A172 (cell line): Measurements from ENCODE around the gene ANGPTL2. TPM values are rescaled to one million over a fixed set of nuclear protein-coding genes. Genes with fewer than 3 reads are reported as not detected.
"Not testable (repeated sequence)": the region's sequence is repeated elsewhere in the genome, so short reads cannot be mapped to it uniquely, and the experiment has no call there.

Experiments
- DNase-seq: peaks from one replicate; pipeline ENCODE4 v3.0.0-alpha.2; 2015; ENCODE audit warnings: low spot score
- total RNA-seq: library from RNA; depleted of rRNA; stranded (reverse); fragments of >200 nt; shearing (Covaris generic); gene quantifications from 2 replicates; pipeline ENCODE4 v1.2.3, GENCODE V29; 2014

The ANGPTL2 gene
- total RNA-seq, 1 experiment from 2014 or later = 0.43 TPM

DNA sequence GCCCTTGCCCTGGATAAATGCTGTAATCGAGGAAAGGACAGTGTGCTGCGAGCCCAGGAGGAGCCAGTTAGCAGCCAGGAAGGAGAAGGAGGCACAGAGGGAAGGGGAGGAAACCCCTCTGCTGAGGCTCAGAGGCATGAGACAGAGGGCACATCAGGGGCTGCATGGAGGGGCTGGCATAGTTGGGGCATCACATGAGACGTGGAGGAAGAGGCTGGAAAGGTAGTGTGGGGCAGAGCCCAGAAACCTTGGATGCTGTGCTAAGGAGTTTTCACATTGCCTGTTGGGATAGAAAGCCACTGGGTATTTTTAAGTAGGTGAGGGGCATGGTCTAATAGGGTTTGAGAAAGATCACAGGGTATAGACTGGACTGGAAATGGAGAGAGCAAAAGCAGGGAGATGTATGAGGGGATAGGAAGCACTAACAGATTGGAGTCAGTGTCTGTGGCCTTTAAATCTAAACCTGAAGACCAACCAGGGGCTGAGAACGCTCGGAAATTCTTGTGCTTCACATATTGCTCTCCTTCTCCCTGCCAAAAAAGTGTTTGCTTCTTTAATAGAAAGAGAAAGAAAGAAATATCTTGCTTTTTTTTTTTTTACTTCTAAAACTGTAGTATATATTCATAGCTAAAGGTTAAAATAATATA is 33.0 kb upstream of the ANGPTL2 start:
- no peak for DNase-seq

DNA sequence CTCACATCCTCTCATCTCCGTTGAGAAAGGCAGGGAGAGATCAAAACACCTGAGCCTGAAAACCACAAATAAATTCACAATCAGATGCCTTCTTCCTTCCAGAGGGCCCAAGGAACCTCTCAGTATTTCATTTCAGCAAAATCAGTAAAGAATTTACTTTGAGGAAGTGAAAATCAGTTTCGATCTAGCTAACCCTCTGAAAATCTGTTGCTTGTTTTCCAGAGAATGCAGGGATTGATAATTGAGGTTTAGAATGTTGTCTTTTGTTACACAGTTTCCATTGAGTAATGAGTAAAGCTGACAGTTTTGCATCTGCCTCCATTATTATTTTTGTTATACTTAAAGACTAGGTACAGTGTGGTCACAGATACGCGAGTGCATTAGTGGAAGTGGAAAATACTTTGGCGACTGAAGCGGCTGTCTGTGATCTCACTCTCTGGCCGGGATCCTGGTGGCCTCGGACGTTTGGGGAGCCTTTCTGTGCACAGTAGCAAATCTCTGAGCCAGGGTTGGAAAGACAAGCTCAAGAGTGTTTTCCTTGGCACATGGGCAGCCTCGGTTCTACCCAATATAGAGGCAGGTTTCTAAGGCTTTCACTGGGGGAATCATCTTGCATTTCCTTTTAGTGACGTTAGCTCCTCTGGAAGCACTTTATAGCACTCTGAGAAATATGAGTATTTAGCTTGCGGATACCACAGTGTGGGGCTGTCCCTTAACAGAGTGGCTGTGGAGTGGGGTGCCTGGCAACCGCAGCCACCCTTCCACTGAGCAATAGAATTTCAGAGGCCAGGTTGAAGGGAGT is 32.2 kb upstream of the ANGPTL2 start:
- DNase-seq = peak; percentile 75

DNA sequence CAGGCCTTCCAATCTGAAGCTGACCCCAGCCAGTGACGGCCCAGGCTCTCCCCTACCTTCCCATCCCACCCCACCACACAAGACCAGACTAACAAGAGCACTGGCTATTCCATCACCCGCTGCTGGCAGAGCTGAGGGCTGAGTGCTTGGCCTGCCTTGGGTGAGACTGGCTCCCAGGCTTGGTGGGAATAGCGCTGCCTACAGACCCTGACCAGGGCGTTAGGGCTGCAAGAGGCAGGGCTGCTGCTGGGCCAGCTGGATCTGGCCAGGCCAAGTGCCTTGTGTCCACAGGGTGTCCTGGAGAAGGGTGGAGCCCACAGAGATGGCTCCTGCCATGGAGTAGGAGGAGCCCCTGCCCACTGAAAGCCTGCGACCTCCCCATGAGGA is 31.6 kb upstream of the ANGPTL2 start:
- DNase-seq = no peak

DNA sequence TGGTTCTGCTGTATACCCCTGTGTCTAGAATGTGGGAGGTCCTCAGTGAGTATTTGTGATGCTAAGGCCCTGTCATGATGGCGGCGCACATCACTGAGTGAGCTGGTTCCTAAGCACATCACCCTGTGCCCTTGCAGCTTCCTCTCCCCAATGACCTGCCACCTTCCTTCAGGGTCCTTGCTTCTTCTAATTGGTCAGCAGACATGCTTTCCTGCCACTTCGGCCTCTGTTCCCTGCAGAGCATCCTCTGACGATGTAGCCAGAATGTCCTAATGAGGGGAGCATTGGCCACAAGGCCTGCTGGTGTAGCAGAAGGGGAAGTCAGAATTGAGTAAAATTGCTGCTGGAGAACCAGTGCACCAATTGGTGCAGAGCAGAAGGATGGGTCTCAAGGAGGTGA is 31.1 kb upstream of the ANGPTL2 start:
- no peak for DNase-seq

DNA sequence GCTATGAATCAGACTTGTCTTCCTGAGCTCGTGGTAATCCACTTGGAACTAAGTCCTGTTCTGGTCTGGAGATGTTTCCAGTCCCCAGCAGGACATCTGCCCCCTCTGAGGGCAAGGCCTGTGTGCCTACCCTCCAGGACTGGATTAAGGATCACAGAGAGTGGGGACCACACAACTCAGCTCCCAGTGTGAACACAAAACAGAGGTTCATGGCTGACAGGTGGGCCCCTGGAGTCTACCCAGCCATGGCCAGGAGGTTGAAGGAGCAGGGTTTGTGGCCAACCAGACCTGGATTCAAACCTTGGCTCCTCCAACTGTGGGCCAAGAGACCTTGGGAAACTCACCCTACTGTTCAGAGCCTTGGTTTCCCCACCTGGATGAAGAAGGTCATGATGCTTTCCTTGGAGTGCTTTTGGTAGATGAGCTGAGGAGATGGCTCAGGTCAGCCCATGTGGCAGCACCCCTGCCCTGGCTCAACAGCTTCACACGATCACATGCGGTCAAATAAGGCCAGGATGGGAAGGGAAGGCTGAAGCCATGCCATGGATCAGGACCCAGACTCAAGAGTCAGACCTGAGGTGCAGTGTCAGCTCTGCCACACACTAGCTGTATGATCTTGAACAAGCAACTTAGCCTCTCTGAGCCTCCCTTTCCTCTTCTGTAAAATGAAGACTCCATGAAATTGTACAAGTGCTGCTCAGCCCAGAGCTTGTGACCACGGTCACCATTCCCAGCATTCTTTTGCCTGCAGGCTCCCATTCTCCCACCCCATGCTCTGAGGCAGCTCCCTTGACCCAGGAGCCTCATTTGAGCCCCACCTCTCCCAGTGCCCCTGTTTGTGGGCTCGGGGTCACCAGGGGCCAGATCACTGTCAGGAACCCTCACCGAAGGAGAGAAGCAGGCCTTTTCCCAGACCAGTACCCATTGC is 27.3 kb upstream of the ANGPTL2 start:
- DNase-seq = no peak

DNA sequence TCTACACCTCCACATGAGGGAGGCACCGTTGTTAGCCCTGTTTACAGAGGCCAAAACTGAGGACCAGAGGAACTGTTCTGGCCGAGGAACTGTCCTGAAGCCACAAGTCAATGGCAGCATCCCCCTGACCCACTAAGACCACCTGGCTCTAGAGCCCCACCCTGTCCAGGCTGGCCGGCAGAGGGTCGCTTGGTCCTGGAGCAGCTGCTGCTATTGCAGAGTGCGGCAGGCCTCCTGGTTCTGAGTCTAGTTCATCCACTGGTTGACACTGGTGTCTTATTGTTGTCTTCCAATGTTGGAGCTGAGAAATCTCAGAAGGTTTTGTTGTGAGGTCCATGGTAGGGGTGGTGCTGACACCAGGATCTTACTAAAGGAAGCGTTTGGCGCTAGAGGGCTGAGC is 26.6 kb upstream of the ANGPTL2 start:
- no peak for DNase-seq

DNA sequence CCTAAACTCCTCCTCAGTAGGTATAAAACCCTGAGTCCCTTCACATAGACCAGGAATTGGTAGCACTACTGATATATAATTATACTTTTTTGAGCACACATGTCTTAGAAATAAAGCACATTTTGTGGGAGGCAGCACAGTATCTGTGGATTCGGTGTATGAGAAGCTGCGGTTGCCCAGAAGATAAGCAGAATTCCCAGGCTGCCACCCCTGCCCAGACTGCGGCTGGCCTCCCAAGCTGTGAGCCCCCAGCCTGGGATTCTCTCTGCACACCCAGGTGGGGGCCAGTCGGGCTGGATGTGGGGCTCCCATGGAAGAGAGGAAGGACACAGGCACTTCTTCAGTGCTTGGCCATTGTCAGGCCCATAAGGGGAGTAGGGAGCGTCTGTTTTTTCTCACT is 25.6 kb upstream of the ANGPTL2 start:
- DNase-seq = no peak

DNA sequence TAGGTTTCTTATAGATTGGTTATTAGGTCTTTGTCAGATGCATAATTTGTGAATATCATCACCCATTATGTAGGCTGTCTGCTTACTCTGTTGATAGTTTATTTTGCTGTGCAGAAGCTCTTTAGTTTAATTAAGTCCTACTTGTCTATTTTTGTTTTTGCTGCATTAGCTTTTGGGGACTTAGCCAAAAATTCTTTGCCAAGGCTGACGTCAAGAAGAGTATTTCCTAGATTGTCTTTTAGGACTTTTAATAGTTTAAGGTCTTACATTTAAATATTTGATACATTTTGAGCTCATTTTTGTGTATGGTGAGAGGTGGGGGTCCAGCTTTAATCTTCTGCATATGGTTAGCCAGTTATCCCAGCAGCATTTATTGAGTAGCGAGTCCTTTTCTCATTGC is 24.8 kb upstream of the ANGPTL2 start:
- no peak for DNase-seq

DNA sequence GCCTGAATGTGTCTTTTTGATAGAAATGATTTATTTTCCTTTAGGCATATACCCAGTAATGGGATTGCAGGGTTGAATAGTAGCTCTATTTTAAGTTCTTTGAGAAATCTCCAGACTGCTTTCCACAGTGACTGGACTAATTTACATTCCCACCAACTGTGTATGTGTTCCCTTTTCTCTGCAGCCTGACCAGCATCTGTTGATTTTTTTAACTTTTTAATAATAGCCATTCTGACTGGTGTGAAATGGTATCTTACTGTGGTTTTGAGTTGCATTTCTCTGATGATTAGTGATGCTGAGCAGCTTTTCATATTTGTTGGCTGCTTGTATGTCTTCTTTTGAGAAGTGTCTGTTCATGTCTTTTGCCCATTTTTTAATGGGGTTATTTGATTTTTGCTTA is 24.4 kb upstream of the ANGPTL2 start:
- not testable (repeated sequence) for DNase-seq

DNA sequence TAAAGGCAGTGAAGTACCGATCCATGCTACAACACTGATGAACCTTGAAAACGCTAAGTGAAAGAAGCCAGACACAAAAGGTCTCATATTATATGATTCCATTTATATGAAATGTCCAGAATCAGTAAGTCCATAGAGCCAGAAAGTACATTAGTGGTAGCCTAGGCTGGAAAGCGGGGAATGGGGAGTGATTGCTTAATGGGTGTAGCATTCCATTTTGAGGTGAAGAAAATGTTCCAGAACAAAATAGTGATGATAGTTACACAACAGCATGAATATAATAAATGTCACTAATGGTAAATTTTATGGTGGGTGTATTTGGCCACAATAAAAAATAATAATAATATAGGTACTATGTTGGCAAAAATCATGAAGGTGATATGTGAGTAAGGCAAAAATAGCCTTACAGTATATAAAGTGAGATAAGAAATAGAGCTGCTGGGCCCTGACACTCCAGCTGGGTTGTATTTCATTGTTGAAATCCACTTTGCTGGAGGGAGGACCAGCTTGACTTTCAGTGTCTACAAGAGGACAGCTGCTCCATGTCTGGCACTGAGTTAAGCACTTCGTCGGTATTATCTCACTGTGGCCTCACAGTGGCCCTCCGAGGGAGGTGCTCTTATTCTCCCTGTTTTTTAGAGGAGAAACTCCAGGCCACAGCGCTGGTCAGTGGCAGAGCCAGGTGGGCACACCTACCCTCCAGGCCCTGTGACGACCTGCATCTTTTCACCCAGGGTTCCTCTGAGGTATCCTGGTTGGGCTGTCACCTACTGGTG is 22.4 kb upstream of the ANGPTL2 start:
- DNase-seq = no peak

DNA sequence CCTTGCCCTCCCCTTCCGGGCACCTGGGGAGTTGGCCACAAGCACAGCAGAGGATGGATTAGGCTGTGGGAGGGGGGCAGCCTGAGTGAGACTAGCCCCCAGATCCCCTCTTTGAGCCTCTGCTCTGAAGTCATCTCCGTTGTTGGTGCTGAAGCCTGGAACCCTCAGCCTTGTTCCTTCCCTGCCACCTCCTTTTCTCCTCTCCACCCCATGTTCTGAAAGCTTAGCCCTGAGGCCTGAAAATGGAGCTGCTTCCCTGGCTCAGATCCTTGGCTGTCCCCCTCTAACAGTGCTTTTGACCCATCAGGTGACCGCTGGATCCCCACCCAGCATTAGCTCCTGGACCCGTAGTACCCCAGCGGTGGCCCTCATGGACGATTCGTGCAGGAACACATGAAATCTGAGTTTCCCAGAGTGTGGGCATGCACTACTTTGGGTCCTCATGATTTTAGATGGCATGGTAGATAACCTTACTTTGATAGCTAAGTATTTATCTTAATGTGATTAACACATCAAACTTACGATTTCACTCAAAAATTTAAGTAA is 21.6 kb upstream of the ANGPTL2 start:
- no peak for DNase-seq

DNA sequence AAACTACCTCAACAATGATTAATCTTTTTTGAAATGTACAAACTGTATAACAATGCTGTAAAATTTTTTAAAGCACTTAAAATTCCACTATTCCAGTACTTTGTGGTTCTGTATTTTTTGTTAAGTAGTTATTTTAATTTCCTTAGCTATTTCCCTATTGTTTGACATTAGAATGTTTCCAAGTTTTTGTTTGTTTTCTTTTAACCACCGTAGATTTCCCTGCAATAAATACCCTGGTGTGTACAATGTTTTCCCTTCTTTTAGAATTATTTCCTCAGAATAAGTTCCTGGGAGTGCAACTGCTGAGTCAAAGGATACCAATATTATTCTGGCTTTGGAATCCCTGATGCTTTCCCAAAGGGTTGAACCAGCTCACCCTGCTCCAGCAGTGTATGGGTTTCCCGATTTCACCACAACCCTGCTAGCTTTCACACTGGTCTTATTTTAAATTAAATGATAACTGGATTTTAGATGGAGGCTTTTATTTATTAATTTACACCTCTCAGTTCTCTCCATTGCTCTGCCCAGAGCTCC is 20.6 kb upstream of the ANGPTL2 start:
- no peak for DNase-seq

DNA sequence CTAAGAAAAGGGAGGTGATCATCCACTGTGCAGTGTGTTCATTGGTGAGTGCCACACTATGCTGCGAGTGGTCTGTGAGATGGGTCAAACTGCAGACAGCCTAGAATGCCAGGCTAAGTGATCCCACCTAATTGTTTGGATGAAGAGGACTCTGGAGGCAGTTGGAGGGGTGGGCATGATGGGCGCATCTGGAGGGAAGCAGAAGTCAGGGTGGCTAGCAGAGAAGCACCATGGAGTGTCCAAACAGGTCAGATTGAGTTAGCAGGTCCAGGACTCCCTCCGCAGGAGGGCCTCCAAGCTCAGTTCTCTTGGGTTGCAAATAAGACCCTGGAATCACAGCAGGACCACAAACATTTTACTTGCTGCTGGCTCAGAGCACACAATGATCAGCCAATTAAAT is 19.9 kb upstream of the ANGPTL2 start:
- no peak for DNase-seq

DNA sequence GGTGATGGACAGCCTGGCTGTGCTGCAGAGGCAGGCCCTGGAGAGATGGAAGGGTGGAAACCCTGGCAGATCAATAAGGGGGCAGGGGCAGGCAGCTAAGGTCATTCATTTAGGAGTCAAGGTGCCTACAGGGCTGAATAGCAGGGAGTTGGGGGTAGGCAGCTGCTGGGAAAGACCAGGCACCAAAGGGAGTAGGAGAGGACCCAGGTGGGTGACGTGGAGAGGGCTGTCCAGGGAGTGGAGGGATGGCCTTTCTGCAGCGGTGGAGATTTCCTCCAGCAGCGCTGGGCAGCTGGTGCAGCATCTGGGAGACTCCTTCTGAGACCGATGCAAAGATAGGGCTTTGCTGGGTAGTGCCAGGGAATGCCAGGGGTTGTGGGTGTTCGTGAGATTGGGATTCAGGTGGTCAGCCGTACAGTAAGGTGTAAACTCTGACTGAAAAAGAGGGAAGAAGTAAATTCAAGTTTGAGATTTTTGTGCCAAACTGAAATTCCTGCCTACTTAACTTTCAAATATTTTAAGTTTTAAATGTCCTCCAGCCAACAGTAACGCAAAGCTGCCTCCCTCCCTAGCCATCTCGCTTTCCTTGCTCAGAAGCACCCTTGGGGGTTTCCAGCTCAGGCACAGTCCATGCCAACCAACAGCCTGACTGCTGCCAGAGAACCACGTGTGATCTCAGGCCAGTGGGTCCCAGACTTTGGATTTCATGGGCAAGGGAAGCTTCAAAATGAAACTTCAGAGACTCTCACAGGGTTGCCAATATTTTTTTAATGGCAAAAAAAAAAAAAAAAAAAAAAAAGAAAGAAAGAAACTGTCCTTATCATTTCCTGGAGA is 18.6 kb upstream of the ANGPTL2 start:
- no peak for DNase-seq

DNA sequence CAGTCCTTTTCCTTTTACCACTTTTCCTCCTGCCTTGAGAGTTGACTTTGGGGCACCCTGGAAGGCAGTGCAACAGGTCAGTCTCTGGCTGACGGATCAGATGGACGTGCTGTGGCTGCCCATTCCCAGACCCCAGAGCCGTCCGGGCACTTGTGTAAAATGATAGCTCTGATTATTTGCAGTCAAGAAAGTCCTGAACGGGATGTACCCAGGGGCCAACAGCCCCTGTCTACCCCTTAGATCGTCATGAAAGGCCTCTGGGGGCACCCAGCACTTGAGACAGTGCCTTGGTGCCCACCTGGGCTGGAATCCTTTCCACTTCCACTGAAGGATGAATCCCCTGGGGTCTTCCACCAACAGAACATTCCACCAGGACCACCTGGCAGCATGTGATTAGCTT is 17.7 kb upstream of the ANGPTL2 start:
- DNase-seq = no peak

DNA sequence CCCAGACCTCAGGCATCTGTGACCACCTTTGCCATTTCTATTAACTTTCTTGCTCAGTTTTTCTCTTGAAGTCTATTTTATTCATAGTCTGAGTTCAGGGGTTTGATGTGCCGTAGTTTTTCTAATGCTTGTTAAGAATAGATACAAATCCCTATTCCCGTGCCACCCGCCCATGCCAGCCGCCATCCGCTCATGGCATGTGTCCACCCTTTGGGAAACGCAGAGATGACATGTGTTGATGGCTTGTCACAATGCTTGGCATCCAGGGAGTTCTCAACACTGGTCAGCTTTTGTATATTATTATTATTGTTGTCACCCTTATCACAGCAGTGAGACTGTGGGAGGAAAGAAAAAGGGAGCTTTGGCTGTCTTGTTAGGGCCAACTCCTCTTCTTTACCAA is 17.3 kb upstream of the ANGPTL2 start:
- DNase-seq = no peak

DNA sequence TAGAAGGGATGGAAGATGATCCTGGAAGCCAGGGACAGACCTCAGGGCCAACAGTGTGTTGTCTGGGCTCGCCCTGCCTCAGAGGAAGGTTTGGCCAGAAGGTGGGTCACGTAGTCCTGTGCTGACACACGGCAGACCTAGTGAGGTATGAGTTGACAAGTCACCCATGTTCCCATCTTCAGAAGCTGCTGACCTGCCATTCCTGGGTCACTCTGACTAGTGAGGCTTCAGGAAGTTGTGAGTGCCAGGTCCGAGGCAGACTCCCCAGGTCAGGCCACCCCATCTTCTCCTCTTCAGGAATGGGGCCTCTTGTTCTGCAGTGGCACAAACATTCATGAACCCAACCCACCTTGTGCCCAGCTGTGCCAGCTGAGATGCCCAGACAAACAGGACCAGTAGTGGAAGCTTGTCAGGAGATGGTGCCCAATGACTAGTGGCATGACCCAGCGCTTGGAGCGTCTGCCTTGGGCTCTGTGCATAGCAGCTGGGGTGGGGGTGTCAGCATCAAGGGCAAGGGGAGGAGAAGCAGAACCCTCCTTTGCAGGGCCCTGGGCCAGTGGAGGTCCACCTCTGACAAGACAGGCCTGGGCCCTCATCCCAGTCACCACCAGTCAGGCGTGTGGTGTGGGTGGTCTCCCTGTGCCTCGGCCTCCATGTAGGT is 16.8 kb upstream of the ANGPTL2 start:
- no peak for DNase-seq

DNA sequence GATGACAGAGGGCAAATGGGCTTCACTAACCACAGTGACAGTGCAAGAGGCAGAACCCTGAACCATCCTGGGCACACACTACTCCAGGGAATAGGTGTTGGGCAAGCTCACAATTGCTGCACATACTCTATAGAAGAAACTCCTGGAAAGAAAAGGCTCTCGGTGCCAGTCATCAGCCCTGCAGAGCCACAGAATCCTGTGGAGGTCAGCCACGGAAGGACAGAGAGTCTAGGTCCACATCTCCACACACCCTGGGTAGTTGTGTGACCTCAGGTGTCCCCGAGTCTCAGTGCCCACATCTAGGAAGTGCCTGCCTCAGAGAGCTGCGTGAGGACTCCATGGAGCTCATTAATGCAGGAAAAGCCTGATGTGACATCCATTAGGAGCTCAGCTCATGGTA is 16.0 kb upstream of the ANGPTL2 start:
- DNase-seq = no peak

DNA sequence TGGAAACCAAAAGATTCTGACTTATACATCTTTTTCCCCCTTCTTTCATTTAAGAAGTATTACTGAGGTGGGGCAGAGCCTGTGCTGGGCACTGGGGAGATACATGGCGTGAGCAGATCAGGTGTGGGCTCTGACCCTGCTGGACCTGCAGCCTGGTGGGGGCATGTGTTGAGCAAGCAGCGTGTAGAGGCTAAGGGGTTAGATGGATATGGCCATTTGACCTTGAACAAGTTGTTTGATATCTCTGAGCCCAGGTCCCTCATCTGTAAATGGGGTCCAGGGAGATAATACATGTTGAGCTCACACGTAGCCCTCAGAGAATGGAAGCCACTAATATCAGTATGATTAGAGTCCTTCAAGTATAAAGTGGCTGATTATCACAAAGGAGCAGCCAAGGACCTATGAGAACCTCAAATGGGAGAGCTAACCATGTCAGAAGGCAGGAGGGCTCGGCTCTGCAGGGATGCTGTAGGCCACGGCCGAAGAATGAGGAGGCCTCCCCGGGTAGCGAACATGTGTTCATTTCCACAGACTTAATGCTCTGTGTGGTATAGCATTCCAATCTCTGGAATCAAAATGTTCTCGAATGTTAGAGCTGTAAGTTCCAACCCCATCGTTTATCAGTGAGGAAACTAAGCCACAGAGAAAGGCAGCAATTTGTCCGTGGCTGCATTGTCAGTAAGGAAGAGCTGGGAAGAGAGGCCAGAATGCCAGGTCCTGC is 15.4 kb upstream of the ANGPTL2 start:
- no peak for DNase-seq
